Body of pancreas (tissue), 4 donors: ENCODE results near the gene RSRC1.

Experiments used
- CTCF ChIP-seq, 7 experiments: fragments of 450-650 bp in 4 of 7; fragments of 200-600 bp in 3 of 7; sonication (generic) in 3 of 7; IDR thresholded peaks; one replicate each; pipeline ENCODE4 v1.5.1; 2016 to 2019; ENCODE audit warnings: antibody characterized with exemption in 7 of 7
- POLR2A ChIP-seq, 3 donors: fragments of 450-650 bp; IDR thresholded peaks; one replicate each; pipeline ENCODE4 v1.6.1; 2016; ENCODE audit warnings: antibody characterized with exemption in 3 of 3, mild to moderate bottlenecking in 2 of 3

GRCh38 chr3:158269942-158270341 is 160.1 kb downstream of the RSRC1 start:
- TF ChIP-seq POLR2A (IDR thresholded peaks at IDR 0.05) = no peak
- no peak for TF ChIP-seq CTCF (IDR thresholded peaks at IDR 0.05)
